Heart left ventricle (tissue), 16 donors: Measurements from ENCODE around the gene MYO7A. TPM values are rescaled to one million over a fixed set of nuclear protein-coding genes. Genes with fewer than 3 reads are reported as not detected.

Experiments used
- ATAC-seq, 4 donors: fragments of 200-7000 bp; cut with Tn5 transposase; one replicate each; pipeline ENCODE4 v1.9.1; 2020 to 2022; ENCODE audit warnings: moderate library complexity in 4 of 4, mild to moderate bottlenecking in 3 of 4, moderate number of reproducible peaks in 1 of 4
- DNase-seq, 5 donors: peaks; one replicate each; pipeline ENCODE4 v3.0.0-alpha.2; 2020
- H3K27ac ChIP-seq, 12 donors: fragments of 200-600 bp; sonication (generic) in 4 of 12; one replicate each; pipeline versions ENCODE4 v1.5.0 to v1.8.0; 2016 to 2022; ENCODE audit warnings: mild to moderate bottlenecking in 2 of 12
- H3K27me3 ChIP-seq, 9 donors: fragments of 200-600 bp; sonication (generic) in 2 of 9; one replicate each; pipeline versions ENCODE4 v1.5.1 to v1.8.0; 2016 to 2022; ENCODE audit warnings: mild to moderate bottlenecking in 3 of 9
- H3K36me3 ChIP-seq, 9 donors: fragments of 200-600 bp; sonication (generic) in 2 of 9; one replicate each; pipeline versions ENCODE4 v1.5.0 to v1.8.0; 2018 to 2022; ENCODE audit warnings: mild to moderate bottlenecking in 2 of 9
- H3K4me1 ChIP-seq, 12 donors: fragments of 200-600 bp; sonication (generic) in 4 of 12; one replicate each; pipeline versions ENCODE4 v1.5.0 to v1.8.0; 2016 to 2022; ENCODE audit warnings: mild to moderate bottlenecking in 3 of 12
- H3K4me3 ChIP-seq, 12 donors: fragments of 200-600 bp; sonication (generic) in 4 of 12; one replicate each; pipeline versions ENCODE4 v1.5.0 to v1.8.0; 2017 to 2022; ENCODE audit warnings: mild to moderate bottlenecking in 9 of 12, moderate library complexity in 4 of 12
- H3K9me3 ChIP-seq, 12 donors: fragments of 200-600 bp; sonication (generic) in 4 of 12; one replicate each; pipeline versions ENCODE4 v1.5.0 to v1.8.0; 2016 to 2022; ENCODE audit warnings: mild to moderate bottlenecking in 1 of 12
- CTCF ChIP-seq, 12 donors: fragments of 200-600 bp; sonication (generic) in 4 of 12; IDR thresholded peaks; one replicate each; pipeline versions ENCODE4 v1.5.0 to v1.8.0; 2018 to 2022; ENCODE audit warnings: antibody characterized with exemption in 12 of 12, mild to moderate bottlenecking in 5 of 12
- POLR2A ChIP-seq, 2 donors: fragments of 450-650 bp; IDR thresholded peaks; one replicate each; pipeline ENCODE4 v1.6.1; 2017; ENCODE audit warnings: antibody characterized with exemption in 2 of 2, mild to moderate bottlenecking in 2 of 2, moderate library complexity in 2 of 2
- WGBS, 4 donors: extraction: QIAGEN DNeasy Blood & Tissue Kit in 2 of 4; methylation state at CpG; one replicate each; pipeline versions ENCODE4 v1.1.5 to v1.1.7; 2013 to 2018; 5-methylcytosine and 5-hydroxymethylcytosine counted together
- intact Hi-C, 10 donors: fragments of 100-400 bp; cut with DNase I; formaldehyde crosslinking; loops; one replicate each; pipeline versions ENCODE4 v1.11.1 to v1.14.2; 2022
- polyA plus RNA-seq, 2 donors: library from polyadenylated mRNA; stranded (reverse); fragments of 200-250 nt; gene quantifications; one replicate each; pipeline ENCODE4 v1.2.3, GENCODE V29; 2013
- total RNA-seq, 9 donors: library from RNA; depleted of rRNA in 2 of 9; stranded (reverse); fragments of >200 nt in 2 of 9; fragmentation: NEBNext Ultra II Directional in 3 of 9; extraction: Animal tissue kit (Norgen Biotek cat#: 25700) in 3 of 9; gene quantifications; one replicate each; pipeline versions ENCODE4 v1.1.0 to v1.2.4, GENCODE V29; 2016 to 2023
- donor health status: ischemic (EF 13 %, LVEDD 7.1; RV severe dilation, severe dysfunction).
- donor health status: healthy with polysubstance abuse.
- donor health status: DM: no; HTN: yes; CAD: no.
- donor health status: DM: no; HTN: no; CAD: no.
- donor health status: ischemic (EF 25% LVEDD 6.9; RV normal size, moderate dysfunction).
- donor health status: ischemic (EF 25% LVEDD 5.7; RV mildly dilated, moderate dysfunction).
- donor health status: healthy.
- donor health status: DM: yes; HTN: yes; CAD: no.
- donor health status: ischemic (EF 35%, LVEDD 5.7; RV mildly dilated, moderate dysfunction).
- donor health status: nonischemic (EF 11% LVEDD 7.7; RV severe dilation, severe dysfunction).
- donor health status: DM: yes; HTN: yes; CAD: no.
- donor health status: PGD.
- donor health status: ischemic (EF 29% LVEDD 5.4; RV normal size, mild dysfunction).
- donor health status: nonischemic (EF 23%, LVEDD 6.1; RV moderate dilation, normal function).

MYO7A gene
- total and polyA plus RNA-seq, 11 donors = 1.0 to 17.1 (median 2.7) TPM

DNA sequence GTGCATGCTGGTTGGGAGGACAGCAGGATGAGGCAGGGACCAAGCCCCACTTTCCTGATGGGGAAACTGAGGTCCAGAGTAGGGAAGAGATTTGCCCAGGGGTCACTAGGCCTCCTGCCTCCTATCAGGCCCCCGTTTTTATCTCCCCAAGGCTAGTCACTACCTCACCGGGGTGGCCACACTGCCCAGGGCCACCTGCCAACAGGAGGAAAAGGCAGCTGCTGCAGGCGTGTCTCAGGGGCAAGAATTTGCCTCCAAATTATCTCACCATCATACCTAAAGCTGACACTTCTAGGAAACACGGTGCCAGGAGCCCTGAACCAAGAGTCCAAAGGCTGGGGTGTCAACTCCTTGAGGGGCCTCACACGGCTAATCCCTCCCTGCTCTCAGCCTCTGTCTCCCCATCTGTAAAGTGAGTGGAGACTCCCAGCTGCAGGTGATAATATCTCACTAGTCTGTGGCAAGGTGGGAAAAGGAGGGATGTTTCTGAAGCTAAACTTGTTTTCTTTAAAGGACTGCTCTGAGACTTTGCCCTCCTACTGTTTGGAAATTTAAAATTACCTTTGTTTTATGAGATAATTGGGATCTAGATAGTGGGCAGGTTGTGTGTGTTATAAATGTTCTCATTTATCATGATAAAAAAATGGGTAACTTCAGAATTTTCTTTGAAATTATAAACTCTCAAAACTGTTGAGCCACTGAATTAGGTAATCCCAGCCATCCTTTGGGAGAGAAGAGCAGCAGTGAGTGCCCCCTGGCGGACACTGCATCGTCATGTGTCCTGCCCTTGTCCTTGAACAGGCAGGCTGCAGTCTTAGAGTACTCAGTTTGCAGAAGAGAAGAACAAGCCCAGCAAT lies 60.0 kb downstream of the MYO7A start:
- DNase-seq (peak; percentile 72 to 89 (median 81)), ATAC-seq (peak; percentile 75 to 90 (median 84))
- Histone ChIP-seq H3K27ac (no peak overlapping the region), H3K4me1 (no peaks in the 10 kb centered on the region), H3K36me3 (peaks cover 0 to 3% (median 0%) of the 10 kb centered on the region in 9 donors), H3K27me3 (no peaks in the 10 kb centered on the region), H3K9me3 (no peaks in the 10 kb centered on the region), H3K4me3 (no peak overlapping the region)
- no peak for TF ChIP-seq POLR2A (IDR thresholded peaks at IDR 0.05)
- peak; percentile 79 to 93 (median 90) for TF ChIP-seq CTCF (IDR thresholded peaks at IDR 0.05)
- 56 to 60% (median 58%) methylated on average over 7 of the region's 7 CpGs for WGBS, 4 donors
- intact Hi-C loops = loop anchor here (1.0 to 10.0 kb wide), 8 partner anchors 59 to 359 kb away; partner anchors contain the start of gene MYO7A (in 1 of the 10)

- Histone ChIP-seq H3K9me3 (no peaks in the 10 kb centered on the region), H3K36me3 (peaks cover 0 to 3% (median 0%) of the 10 kb centered on the region in 9 donors), H3K4me3 (no peak overlapping the region), H3K4me1 (no peaks in the 10 kb centered on the region), H3K27me3 (no peaks in the 10 kb centered on the region), H3K27ac (no peak overlapping the region)
- DNase-seq = peak in 1 of 5 donors; percentile 54
- intact Hi-C loops = loop anchor here (1.0 to 10.0 kb wide), 8 partner anchors 60 to 358 kb away; partner anchors contain the start of gene MYO7A (in 1 of the 10)
- peak in 4 of 12 donors; percentile 3 to 9 (median 4) for TF ChIP-seq CTCF (IDR thresholded peaks at IDR 0.05)
- no peak for TF ChIP-seq POLR2A (IDR thresholded peaks at IDR 0.05)
- 81 to 86% (median 85%) methylated on average over 13 to 18 of the region's 18 CpGs for WGBS, 4 donors
- ATAC-seq = no peak
Observed at GRCh38 chr11:77188633-77189491, 60.8 kb downstream of the MYO7A start.

GRCh38 chr11:77189588-77190210 lies 61.7 kb downstream of the MYO7A start:
- WGBS, 4 donors = 89 to 95% (median 93%) methylated on average over 24 to 28 of the region's 28 CpGs
- peak in 1 of 4 donors; percentile 8 for ATAC-seq
- DNase-seq = peak in 1 of 5 donors; percentile 61

More at GRCh38 chr11:77189588-77190210, 61.7 kb downstream of the MYO7A start:
- Histone ChIP-seq H3K27me3 (no peaks in the 10 kb centered on the region), H3K27ac (no peak overlapping the region), H3K36me3 (peaks cover 0 to 3% (median 0%) of the 10 kb centered on the region in 9 donors), H3K4me1 (no peaks in the 10 kb centered on the region), H3K4me3 (no peak overlapping the region), H3K9me3 (no peaks in the 10 kb centered on the region)
- intact Hi-C loops = loop anchor here in 8 of 10 donors (2.0 to 10.0 kb wide), 9 partner anchors 61 to 428 kb away; partner anchors contain the start of gene MYO7A (in 1 of the 8)
- TF ChIP-seq POLR2A (IDR thresholded peaks at IDR 0.05) (no peak), CTCF (IDR thresholded peaks at IDR 0.05) (no peak)
